HG02610 (cell line): ENCODE data around the gene LRRC72.
"Not testable (repeated sequence)": the region's sequence is repeated elsewhere in the genome, so short reads cannot be mapped to it uniquely, and the experiment has no call there.

Experiments
- ATAC-seq: cut with Tn5 transposase; IDR thresholded peaks from one replicate; pipeline ENCODE4 v1.9.1; 2021; ENCODE audit warnings: mild to moderate bottlenecking, moderate library complexity; ENCODE audit not compliant: unreplicated experiment

LRRC72 gene

GRCh38 chr7:16526742-16527540 lies at the start of gene LRRC72:
Gene LRRC72, plus strand, starts transcription at chr7:16526825. Its CDS starts 128 bp downstream, at chr7:16526953.
- ATAC-seq = no peak

- no peak for ATAC-seq
These were observed 47.5 kb upstream of the LRRC72 start for GRCh38 chr7:16479161-16479560.

DNA sequence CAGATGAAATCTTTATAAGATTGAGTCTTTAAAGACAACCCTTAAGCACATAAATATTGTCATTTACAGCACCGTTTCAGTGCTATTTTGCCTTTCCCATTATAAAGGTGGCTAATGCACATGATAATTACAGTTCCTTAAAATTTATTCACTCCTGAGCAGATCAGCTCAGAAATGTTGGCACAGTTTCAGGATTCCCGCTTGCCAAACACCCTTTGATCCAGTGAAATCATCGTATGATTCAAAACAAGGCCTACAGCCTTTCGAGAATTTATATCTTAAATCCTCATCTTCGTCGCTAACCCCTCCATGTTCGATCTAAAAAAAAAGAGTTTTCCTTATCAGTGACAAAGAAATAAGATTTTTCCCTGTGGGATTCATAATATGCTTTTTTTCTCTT lies 47.0 kb upstream of the LRRC72 start:
- no peak for ATAC-seq

DNA sequence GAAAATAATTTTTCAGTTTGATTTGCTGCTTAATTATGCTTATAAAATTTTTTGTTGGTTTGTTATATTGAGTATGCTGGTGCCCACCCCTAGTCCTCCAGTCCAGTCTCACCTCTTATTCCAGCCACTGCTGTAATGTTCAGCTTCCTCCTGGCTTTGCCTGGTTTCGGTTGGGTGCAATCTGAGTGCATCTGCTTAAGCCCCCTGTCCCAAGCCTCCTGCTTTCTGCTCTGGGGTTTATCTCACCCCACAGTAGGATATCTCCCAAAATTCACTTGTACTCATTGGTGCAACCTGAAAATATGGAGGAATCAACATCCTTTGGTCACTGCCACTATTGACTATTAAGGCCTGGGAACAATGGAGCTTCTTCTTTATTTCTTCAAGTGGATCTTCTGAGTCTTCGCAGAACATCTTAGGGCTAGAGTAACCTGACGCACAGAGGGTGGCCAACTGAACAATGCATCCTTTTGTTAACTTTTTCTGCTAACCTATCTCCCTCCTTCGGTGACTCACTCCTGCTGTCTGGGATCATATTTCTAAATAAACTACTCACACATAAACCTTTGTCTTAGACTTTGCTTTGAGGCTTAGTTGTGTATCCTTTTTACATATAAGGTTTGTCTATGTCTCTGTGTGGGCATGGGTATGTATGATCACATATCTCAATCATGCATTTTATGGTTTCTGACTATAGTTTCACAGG lies 42.0 kb upstream of the LRRC72 start:
- no peak for ATAC-seq

GRCh38 chr7:16491148-16491547 lies 35.5 kb upstream of the LRRC72 start:
- no peak for ATAC-seq

- no peak for ATAC-seq
These were observed 34.0 kb upstream of the LRRC72 start for GRCh38 chr7:16492513-16493062.

DNA sequence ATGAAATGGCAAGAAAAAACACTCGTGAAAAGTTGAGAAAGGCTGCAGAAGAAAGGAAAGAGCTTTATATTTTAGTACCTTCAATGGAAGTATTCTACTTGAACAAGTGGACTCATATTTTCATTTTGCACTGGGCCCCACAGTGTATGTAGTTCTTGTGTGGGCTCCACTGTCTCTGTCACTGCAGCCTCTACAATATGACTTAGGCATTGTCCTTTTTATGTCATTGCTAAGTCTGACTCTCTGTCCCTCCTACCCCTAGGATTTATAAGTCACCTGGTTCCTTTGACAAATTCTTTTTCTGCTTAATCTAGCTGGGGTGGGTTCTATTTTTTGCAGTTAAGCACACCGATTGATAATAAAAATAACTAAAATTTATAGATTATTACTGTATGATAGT lies 33.4 kb upstream of the LRRC72 start:
- ATAC-seq = no peak

- no peak for ATAC-seq
These were observed 32.1 kb upstream of the LRRC72 start for GRCh38 chr7:16494551-16494950.

DNA sequence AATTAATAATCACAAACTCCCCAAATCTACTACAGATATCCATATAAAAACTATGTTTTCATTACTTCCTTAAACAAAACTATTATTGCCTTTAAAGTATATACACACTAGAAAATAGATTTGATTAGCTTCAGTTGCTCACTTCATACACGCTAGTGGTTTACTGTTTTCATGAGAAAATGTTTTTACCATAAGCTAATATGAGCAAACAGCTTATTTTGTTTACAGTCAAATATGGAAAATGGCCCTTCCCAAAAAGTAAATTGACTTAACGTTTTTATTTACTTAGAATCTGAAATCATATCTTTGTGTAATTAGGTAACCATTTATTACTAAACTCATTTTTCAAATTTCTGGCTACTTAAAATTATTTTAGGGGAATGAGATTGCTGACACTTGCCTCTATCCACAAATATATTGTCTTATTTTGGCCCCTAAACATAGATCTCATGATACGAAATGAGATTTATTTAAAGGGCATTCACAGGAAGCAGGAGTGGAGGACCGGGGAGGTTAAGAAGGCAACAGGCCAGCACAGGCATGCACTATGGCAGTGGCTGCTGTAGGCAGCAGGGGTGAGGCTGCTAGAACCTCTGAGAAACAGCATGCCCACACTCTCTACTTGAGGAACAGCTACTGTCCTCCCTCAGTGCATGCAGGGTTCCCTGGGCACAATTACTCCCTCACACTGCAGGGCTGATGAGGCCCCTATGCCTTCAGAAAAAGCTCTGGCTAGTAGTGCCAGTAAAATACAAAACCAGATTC lies 31.5 kb upstream of the LRRC72 start:
- no peak for ATAC-seq

DNA sequence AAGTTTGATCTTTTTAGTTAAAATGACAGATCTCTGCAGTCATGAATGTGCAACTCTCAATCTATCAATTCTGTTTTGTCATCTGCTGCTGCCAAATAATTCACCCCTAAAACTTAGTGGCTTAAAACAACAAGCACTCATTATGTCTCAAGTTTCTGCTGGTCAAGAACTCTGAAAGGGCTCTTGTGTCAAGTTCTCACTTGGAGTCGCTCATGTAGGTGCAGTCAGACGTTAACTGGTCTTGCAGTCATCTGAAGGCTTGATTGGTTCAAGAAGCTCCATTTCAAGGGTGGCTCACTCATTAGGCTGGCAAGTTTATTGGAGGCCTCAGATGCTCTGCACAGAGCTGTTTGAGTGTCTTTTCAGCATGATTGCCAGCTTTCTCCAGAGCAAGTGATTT lies 28.5 kb upstream of the LRRC72 start:
- no peak for ATAC-seq

GRCh38 chr7:16502303-16502702 lies 24.3 kb upstream of the LRRC72 start:
- no peak for ATAC-seq

GRCh38 chr7:16504019-16504418 lies 22.6 kb upstream of the LRRC72 start:
- no peak for ATAC-seq

GRCh38 chr7:16506422-16506821 lies 20.2 kb upstream of the LRRC72 start:
- not testable (repeated sequence) for ATAC-seq

- ATAC-seq = no peak
These were observed 16.8 kb upstream of the LRRC72 start for GRCh38 chr7:16509829-16510228.

DNA sequence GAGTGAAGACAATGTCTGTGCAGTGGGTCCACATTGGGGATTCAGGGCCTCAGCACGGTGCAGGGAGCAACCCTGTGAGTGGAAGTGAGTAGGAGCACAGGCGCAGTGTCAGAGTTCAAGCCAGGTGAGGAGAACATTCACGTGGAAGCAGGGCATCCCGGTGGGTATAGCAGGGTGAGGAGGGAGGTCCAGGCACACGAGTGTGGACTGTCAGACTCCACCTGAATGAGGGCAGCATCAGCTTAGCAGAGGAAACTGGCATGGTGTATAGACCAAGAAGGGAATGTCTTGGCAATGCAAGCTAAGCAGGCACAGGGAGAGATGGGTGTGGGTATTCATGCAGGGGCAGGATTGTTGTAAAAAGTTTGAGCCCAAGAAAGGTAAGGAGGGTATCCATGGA lies 15.3 kb upstream of the LRRC72 start:
- ATAC-seq = no peak

DNA sequence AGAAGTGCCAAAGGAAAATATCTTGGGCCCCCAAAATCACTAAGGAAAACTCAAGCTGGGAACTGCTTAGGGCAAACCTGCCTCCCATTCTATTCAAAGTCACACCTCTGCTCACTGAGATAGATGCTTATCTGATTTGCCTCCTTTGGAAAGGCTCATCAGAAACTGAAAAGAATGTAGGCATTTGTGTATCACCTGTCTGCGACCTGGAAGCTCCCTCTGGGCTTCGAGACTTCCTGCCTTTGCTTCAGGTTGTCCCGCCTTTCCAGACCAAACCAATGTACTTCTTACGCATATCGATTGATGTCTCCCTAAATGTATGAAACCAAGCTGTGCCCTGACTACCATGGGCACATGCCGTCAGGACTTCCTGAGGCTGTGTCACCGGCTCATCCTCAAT lies 14.5 kb upstream of the LRRC72 start:
- ATAC-seq = no peak

DNA sequence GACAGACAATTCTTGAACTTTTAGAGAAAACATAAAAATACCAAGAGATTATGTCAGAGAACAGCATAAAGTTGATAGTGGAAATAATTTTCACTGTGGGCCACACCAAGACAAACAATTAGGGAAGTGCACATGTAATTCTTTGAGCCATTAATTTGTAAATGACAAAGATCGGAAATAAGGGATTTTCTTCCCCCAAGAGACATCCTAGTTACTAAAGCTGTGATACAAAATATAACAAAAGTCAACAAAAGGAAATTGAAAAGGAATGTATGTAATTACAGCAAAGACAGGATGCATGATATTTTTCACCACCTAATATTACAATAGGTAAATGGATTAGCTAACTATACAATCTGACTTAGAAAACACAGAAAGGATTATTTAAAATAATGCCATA lies 12.4 kb upstream of the LRRC72 start:
- ATAC-seq = no peak

DNA sequence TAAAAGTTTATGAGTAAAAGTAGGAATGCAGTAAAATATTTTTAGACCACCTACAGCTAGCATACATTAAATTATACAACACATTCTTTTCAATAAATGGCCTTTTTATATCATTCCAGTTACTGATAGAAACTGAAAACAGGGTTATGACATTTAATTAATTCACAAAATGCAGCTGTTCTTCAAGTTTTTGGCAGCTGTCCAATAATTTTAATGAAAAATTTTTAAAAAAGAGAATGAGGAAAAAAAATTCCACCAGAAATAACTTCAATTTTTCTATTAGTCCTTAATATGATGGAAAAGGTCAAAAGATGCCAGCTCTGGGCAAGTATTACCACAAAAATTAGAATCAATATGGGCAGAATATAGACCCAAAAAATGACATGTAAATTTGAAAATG lies 11.9 kb upstream of the LRRC72 start:
- no peak for ATAC-seq

DNA sequence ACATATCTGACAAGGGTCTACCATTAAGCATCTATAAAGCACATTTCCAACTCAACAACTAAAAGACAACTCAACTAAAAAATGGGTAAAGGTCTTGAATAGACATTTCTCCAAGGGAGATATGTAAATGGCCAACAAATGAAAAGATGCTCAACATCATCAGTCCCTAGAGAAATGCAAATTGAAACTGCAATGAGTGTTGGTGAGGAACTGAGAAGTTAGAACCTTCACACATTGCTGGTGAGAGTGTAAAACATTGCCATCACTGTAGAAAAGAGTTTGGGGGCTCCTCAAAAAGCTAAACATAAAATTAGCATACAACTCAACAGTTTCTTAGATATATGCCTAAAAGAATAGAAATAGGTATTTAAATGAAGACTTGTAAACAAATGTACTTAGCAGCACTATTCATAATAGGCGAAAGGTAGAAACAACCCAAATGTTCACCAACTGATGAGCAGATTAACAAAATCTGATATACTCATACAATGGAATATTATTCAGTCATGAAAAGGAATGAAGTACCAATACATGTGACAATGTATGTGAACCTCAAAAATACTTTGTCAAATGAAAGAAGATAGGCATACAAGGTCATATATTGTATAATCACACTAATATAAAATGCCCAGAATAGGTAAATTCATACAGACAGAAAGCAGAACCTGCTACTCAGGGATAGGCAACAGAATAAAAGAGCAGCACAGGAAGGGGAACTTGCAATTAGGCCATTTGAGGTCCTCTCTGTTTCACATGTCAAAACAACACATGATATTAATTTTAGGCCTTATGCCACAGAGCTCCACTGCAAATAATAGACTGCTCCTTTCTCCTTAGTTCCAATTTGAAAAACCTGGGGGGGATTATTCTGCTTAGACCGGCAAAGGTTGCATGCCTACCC lies 10.6 kb upstream of the LRRC72 start:
- no peak for ATAC-seq

GRCh38 chr7:16519985-16520384 lies 6.6 kb upstream of the LRRC72 start:
- ATAC-seq = not testable (repeated sequence)
